Neural progenitor cell (in vitro differentiated cells): ENCODE measurements around the gene FOXN4. TPM values are rescaled to one million over a fixed set of nuclear protein-coding genes. Genes with fewer than 3 reads are reported as not detected.

ENCODE experiments used
- DNase-seq: peaks from one replicate; pipeline ENCODE4 v3.0.0-alpha.2; 2016; ENCODE audit warnings: low spot score
- H2AFZ ChIP-seq: fragments of 200-600 bp; sonication (generic); replicated peaks from 2 replicates; pipeline ENCODE4 v1.6.1; 2016; ENCODE audit warnings: antibody characterized with exemption
- H3F3A ChIP-seq: fragments of 200-600 bp; sonication (generic); 2 replicates; pipeline ENCODE4 v1.6.1; 2016; ENCODE audit warnings: antibody characterized with exemption, low read depth
- H3K27ac ChIP-seq: fragments of 200-600 bp; sonication (generic); 2 replicates; pipeline ENCODE4 v1.5.1; 2016; ENCODE audit warnings: mild to moderate bottlenecking
- H3K27me3 ChIP-seq: fragments of 200-600 bp; sonication (generic); 2 replicates; pipeline ENCODE4 v1.6.1; 2016; ENCODE audit warnings: mild to moderate bottlenecking, moderate library complexity
- H3K36me3 ChIP-seq: fragments of 200-600 bp; sonication (generic); 2 replicates; pipeline ENCODE4 v1.5.1; 2016
- H3K4me1 ChIP-seq: fragments of 200-600 bp; sonication (generic); 2 replicates; pipeline ENCODE4 v1.6.1; 2016; ENCODE audit warnings: mixed run types
- H3K4me2 ChIP-seq: fragments of 200-600 bp; sonication (generic); 2 replicates; pipeline ENCODE4 v1.6.1; 2016
- H3K4me3 ChIP-seq: fragments of 200-600 bp; sonication (generic); 2 replicates; pipeline ENCODE4 v1.5.1; 2016
- H3K79me2 ChIP-seq: fragments of 200-600 bp; sonication (generic); 2 replicates; pipeline ENCODE4 v1.6.1; 2016; ENCODE audit warnings: low read depth
- H3K9ac ChIP-seq: fragments of 200-600 bp; sonication (generic); 2 replicates; pipeline ENCODE4 v1.6.1; 2016
- H3K9me3 ChIP-seq: fragments of 200-600 bp; sonication (generic); 2 replicates; pipeline ENCODE4 v1.5.1; 2016; ENCODE audit warnings: low read depth
- H4K20me1 ChIP-seq: fragments of 200-600 bp; sonication (generic); 2 replicates; pipeline ENCODE4 v1.6.1; 2016; ENCODE audit warnings: low read depth
- H3K27ac Mint-ChIP-seq: 3 replicates; pipeline ENCODE4 v1.8.0; 2021; ENCODE audit warnings: mixed read lengths
- H3K27me3 Mint-ChIP-seq: 2 replicates; pipeline ENCODE4 v1.8.0; 2022; ENCODE audit warnings: low read depth, mild to moderate bottlenecking, inconsistent platforms, moderate library complexity, mixed read lengths; ENCODE audit not compliant: insufficient read depth
- H3K36me3 Mint-ChIP-seq: 3 replicates; pipeline ENCODE4 v1.8.0; 2021; ENCODE audit warnings: mixed read lengths
- H3K4me1 Mint-ChIP-seq: 3 replicates; pipeline ENCODE4 v1.8.0; 2021; ENCODE audit warnings: mixed read lengths
- H3K4me3 Mint-ChIP-seq: 3 replicates; pipeline ENCODE4 v1.8.0; 2021; ENCODE audit warnings: mild to moderate bottlenecking, moderate library complexity, mixed read lengths
- H3K9me3 Mint-ChIP-seq: 3 replicates; pipeline ENCODE4 v1.8.0; 2020; ENCODE audit warnings: mixed read lengths
- EZH2 ChIP-seq: fragments of 200-600 bp; sonication (generic); IDR thresholded peaks from 2 replicates; pipeline ENCODE4 v1.6.1; 2017; ENCODE audit warnings: antibody characterized with exemption, mild to moderate bottlenecking, moderate library complexity
- EZH2phosphoT487 ChIP-seq: fragments of 200-600 bp; sonication (generic); IDR thresholded peaks from 2 replicates; pipeline ENCODE4 v1.6.1; 2017; ENCODE audit warnings: antibody characterized with exemption
- total RNA-seq: library from RNA; depleted of rRNA; stranded (reverse); fragments of >200 nt; gene quantifications from 2 replicates; pipeline ENCODE4 v1.2.3, GENCODE V29; 2015; ENCODE audit warnings: low replicate concordance
- TF ChIP-seq, protein P1 (sequence below): fragments of 200-600 bp; sonication (generic); IDR thresholded peaks from 2 replicates; pipeline ENCODE4 v1.5.1; 2017; ENCODE audit warnings: antibody characterized with exemption, mild to moderate bottlenecking

FOXN4 gene
- total RNA-seq, 1 donor from 2014 or later, result not detected

GRCh38 chr12:109289004-109289403 lies 20.1 kb downstream of the FOXN4 start:
- peaks cover 31% of the 10 kb centered on the region for H3K4me1 Mint-ChIP-seq
- TF ChIP-seq, protein P1, sequence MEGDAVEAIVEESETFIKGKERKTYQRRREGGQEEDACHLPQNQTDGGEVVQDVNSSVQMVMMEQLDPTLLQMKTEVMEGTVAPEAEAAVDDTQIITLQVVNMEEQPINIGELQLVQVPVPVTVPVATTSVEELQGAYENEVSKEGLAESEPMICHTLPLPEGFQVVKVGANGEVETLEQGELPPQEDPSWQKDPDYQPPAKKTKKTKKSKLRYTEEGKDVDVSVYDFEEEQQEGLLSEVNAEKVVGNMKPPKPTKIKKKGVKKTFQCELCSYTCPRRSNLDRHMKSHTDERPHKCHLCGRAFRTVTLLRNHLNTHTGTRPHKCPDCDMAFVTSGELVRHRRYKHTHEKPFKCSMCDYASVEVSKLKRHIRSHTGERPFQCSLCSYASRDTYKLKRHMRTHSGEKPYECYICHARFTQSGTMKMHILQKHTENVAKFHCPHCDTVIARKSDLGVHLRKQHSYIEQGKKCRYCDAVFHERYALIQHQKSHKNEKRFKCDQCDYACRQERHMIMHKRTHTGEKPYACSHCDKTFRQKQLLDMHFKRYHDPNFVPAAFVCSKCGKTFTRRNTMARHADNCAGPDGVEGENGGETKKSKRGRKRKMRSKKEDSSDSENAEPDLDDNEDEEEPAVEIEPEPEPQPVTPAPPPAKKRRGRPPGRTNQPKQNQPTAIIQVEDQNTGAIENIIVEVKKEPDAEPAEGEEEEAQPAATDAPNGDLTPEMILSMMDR, result no peak
- TF ChIP-seq EZH2 (no peak), EZH2phosphoT487 (no peak)
- H4K20me1 ChIP-seq, result no peaks in the 10 kb centered on the region
- H3K27ac ChIP-seq, result no peak overlapping the region
- no peaks in the 10 kb centered on the region for H3K79me2 ChIP-seq
- H3K4me2 ChIP-seq, result no peak overlapping the region
- DNase-seq, result no peak
- H3K9ac ChIP-seq, result no peak overlapping the region
- H3K4me3 ChIP-seq, result no peak overlapping the region
- peaks cover 23% of the 10 kb centered on the region for H3F3A ChIP-seq
- H3K9me3 ChIP-seq, result no peaks in the 10 kb centered on the region
- H3K27ac Mint-ChIP-seq, result no peak overlapping the region
- H3K36me3 ChIP-seq, result no peaks in the 10 kb centered on the region
- H3K4me1 ChIP-seq, result peaks cover 19% of the 10 kb centered on the region
- H2AFZ ChIP-seq, result no peak overlapping the region
- H3K27me3 Mint-ChIP-seq, result peaks cover 22% of the 10 kb centered on the region
- H3K4me3 Mint-ChIP-seq, result no peak overlapping the region
- H3K9me3 Mint-ChIP-seq, result no peaks in the 10 kb centered on the region
- no peaks in the 10 kb centered on the region for H3K36me3 Mint-ChIP-seq
- no peaks in the 10 kb centered on the region for H3K27me3 ChIP-seq

GRCh38 chr12:109288571-109288970 lies 20.5 kb downstream of the FOXN4 start:
- H3K4me2 ChIP-seq, result peak overlapping the region; percentile 43
- H2AFZ ChIP-seq, result peak overlapping the region; percentile 24
- no peak overlapping the region for H3K4me3 ChIP-seq
- H3K9ac ChIP-seq, result no peak overlapping the region
- H3K79me2 ChIP-seq, result no peaks in the 10 kb centered on the region
- Mint-ChIP-seq H3K27ac (peak overlapping the region; percentile 29), H3K9me3 (no peaks in the 10 kb centered on the region), H3K36me3 (no peaks in the 10 kb centered on the region), H3K27me3 (peaks cover 22% of the 10 kb centered on the region), H3K4me1 (peaks cover 31% of the 10 kb centered on the region), H3K4me3 (no peak overlapping the region)
- peaks cover 19% of the 10 kb centered on the region for H3K4me1 ChIP-seq
- H4K20me1 ChIP-seq, result no peaks in the 10 kb centered on the region
- no peaks in the 10 kb centered on the region for H3K36me3 ChIP-seq
- no peaks in the 10 kb centered on the region for H3K27me3 ChIP-seq
- TF ChIP-seq EZH2phosphoT487 (no peak), EZH2 (no peak)
- TF ChIP-seq, protein P1, result no peak
- H3F3A ChIP-seq, result peaks cover 23% of the 10 kb centered on the region
- H3K27ac ChIP-seq, result no peak overlapping the region
- no peaks in the 10 kb centered on the region for H3K9me3 ChIP-seq
- no peak for DNase-seq

- H3K4me3 Mint-ChIP-seq, result no peak overlapping the region
- H3K4me1 Mint-ChIP-seq, result peaks cover 26% of the 10 kb centered on the region
- peaks cover 18% of the 10 kb centered on the region for H3K27me3 Mint-ChIP-seq
These were observed 21.1 kb downstream of the FOXN4 start for GRCh38 chr12:109287811-109288469.

More at GRCh38 chr12:109287811-109288469, 21.1 kb downstream of the FOXN4 start:
- Histone ChIP-seq H3K4me2 (peak overlapping the region; percentile 43), H3K9ac (no peak overlapping the region), H3K9me3 (no peaks in the 10 kb centered on the region), H3K36me3 (no peaks in the 10 kb centered on the region), H3K4me3 (no peak overlapping the region), H3K79me2 (no peaks in the 10 kb centered on the region), H3F3A (peaks cover 19% of the 10 kb centered on the region), H2AFZ (no peak overlapping the region), H3K4me1 (peaks cover 19% of the 10 kb centered on the region), H3K27me3 (no peaks in the 10 kb centered on the region), H4K20me1 (no peaks in the 10 kb centered on the region), H3K27ac (no peak overlapping the region)
- DNase-seq, result no peak
- TF ChIP-seq, protein P1, result no peak
- TF ChIP-seq EZH2phosphoT487, result no peak
- TF ChIP-seq EZH2, result no peak
- Mint-ChIP-seq H3K36me3 (no peaks in the 10 kb centered on the region), H3K9me3 (no peaks in the 10 kb centered on the region), H3K27ac (no peak overlapping the region)
